Cardiac fibroblast (primary cell): Measurements from ENCODE around the gene ATG2A.

Source experiments
- DNase-seq, 2 donors: peaks; one replicate each; pipeline versions ENCODE4 v3.0.0 to v3.0.0-alpha.2; 2010; ENCODE audit warnings: low read depth in 2 of 2
- H3K4me3 ChIP-seq, 2 donors: replicated peaks in 1 of 2; 1 replicate in 1 of 2; 2 replicates in 1 of 2; pipeline ENCODE4 v1.5.1; 2011; ENCODE audit warnings: low read depth in 2 of 2, low read length in 2 of 2, mild to moderate bottlenecking in 2 of 2, moderate library complexity in 1 of 2
- TF ChIP-seq, protein P1 (sequence below): IDR thresholded peaks from one replicate; pipeline ENCODE4 v1.5.1; 2011; ENCODE audit warnings: low read depth, mild to moderate bottlenecking, low read length, inconsistent platforms

The ATG2A gene

DNA sequence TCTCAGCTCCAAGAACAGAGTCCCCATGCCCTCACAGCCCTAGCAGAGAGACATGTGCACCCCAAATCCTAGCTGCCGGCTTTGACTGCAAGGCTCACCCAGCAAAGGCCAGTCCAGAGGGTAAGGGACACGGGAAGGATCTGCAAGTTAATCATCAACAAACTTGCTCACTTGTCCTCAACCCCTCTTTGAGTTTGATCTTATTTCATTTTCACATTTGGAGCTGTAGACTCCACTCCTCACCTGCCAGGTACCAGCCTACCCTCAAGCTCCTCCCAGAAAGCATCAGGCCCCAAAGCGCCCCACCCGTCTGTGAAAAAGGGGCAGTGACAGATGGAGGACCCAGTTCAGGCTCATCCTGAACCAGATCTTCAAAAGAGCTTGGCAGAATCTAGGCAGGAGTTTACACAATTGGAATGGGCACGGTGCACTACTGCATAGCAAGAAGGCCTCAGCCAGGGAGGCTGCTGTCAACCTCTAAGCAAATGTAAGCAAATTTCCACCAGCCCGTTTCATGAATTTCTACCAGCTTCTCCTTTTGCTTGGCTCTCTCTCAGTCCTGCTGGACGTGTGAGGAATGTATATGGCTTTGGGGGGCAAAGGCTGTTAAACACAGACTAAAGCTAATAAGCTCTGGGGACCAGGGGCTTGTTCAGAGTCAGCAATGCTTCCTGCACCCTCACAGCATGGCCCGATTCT lies 44.1 kb downstream of the ATG2A start:
- no peak for DNase-seq
- no peak overlapping the region for H3K4me3 ChIP-seq
- TF ChIP-seq, protein P1, sequence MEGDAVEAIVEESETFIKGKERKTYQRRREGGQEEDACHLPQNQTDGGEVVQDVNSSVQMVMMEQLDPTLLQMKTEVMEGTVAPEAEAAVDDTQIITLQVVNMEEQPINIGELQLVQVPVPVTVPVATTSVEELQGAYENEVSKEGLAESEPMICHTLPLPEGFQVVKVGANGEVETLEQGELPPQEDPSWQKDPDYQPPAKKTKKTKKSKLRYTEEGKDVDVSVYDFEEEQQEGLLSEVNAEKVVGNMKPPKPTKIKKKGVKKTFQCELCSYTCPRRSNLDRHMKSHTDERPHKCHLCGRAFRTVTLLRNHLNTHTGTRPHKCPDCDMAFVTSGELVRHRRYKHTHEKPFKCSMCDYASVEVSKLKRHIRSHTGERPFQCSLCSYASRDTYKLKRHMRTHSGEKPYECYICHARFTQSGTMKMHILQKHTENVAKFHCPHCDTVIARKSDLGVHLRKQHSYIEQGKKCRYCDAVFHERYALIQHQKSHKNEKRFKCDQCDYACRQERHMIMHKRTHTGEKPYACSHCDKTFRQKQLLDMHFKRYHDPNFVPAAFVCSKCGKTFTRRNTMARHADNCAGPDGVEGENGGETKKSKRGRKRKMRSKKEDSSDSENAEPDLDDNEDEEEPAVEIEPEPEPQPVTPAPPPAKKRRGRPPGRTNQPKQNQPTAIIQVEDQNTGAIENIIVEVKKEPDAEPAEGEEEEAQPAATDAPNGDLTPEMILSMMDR, result no peak

DNA sequence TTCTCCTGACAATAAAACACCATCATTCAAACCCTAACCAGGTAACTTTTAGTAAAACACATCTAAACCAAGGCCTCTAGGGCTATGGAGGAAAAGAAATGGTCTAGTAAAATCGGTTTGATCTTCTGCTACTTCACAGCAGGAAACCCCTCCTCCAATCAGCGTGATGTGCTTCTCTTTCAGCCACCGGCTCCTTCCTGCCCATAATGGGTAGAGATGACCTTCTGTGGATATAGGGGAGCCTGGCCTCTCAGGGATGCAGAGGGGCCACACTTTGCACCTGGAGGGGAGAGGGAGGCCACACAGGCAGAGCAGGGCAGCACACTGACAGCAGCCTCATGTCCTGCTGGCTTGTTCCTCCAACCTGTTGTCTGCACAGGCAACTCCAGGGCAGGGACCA lies 45.5 kb downstream of the ATG2A start:
- no peak for DNase-seq
- H3K4me3 ChIP-seq, result no peak overlapping the region
- TF ChIP-seq, protein P1, result no peak

DNA sequence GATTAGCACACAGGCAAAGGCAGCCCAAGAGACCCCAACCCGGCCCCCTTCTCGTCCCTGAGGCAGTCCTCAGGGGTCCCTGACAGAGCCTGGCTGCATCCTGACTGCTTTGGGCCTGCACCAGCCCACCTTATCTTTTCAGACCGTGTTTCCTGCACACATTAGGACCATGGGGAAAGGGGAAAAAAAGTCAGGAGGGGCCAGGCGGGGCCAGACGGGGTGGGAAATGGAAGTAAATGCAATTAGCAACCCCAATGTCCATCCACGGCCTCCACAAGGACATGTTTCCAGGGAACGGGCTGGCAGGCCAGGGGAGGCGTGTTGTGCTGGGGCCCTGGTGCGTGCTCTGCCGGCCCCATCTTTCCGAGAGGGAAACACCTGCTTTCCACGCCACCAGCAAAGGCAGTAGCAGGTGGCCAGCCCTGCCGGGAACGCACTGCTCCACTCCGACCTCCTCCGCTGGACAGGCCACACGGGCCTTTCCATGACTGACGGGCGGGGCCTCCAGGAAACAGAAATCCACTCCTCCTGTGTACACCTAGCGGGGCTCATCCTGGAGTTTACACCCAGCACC lies 46.0 kb downstream of the ATG2A start:
- no peak for DNase-seq
- TF ChIP-seq, protein P1, result no peak
- H3K4me3 ChIP-seq, result no peak overlapping the region

DNA sequence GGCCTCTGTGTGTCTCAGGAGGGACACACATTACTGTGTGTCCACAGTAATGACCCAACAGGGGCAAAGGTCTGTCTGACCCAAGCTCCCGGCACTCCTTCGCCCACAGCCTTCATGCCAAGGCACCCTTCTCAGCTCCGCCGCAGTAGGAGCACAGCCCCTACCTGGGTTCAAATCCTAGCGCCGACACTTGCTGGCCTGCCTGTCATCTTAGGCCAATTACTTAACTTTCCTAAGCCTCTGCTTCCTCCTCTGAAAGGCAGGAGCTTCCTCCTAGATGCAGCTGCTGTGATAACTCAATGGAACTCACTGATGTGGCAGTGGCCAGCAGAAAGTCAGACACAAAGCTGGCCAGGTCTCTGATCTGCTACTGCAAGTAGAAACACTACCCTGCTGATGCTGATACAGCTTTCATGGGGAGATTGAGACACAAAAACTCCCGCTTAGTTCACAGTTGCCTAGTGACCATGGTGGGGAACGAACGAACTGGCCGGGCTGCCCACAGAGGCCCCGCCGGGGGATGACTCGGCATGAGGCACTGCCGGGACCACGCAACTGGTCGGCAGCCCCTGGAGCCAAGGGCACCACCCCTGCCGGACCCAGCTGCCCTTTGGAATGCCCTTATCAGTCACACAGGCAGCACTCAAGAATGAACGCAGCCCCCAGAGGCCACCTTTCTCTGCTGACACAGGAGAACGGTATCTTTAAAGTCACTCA lies 46.7 kb downstream of the ATG2A start:
- peak; percentile 70 to 88 for DNase-seq
- TF ChIP-seq, protein P1, result no peak
- no peak overlapping the region for H3K4me3 ChIP-seq

DNA sequence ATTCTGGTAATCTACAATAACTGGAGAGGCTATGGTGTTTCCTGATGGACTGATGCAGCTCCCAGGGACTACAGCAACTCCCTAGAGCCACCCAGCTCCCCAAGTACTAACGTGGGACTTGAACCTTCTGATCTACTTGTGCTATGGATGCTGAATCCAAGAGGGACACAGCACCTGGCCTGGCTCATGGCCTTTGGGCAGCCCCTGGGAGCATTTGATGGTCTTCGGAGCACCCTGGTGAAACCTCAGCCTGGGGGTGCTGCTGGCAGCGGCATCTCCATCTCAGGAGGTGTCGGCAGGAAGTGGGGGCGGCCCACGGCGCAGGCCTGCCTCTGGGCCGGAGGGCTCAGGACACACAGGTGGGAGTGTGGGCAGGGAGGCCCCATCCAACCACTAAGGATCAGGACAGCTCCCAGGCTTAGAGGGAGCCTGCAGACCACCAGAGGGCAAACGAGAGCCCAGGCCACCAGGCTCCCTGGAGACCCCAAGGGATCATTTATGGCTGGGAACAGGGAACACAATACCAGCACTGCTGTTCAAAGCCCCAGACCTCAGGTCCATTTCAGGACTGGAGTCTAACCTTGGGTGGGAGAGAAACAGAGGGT lies 47.3 kb downstream of the ATG2A start:
- DNase-seq, result no peak
- TF ChIP-seq, protein P1, result peak; percentile 44
- H3K4me3 ChIP-seq, result no peak overlapping the region

DNA sequence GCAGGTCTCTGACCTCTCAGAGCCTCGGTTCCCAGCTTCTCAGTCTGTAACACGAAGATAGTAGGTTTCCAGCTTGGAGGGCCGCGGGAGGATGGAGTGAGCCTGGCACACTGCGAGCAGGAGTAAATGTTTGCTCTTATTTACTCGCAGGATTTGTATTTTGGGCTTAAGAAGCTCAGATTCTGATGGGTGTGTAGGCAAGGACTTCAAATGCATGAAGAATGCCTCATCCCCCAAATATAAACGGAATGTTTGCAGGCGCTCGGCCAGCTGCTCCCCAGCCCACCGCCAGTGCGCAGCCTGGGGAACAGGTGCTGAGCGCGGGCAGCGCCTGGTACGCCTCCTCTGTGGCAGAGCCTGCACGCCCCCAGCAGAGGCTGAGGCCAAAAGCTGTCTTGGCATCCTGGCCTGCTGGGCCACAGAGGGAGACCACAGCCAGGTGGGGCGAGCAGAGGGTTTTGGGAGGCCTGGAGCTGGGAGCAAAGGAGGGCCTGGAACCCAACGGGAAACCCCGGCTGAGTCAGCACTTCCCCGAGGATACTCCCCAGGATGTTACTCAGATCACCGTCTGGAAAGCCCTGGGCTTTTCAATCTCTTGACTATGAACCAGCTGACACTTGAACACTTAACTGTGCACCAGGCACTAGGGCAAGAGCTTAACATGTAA lies 48.0 kb downstream of the ATG2A start:
- DNase-seq, result peak; percentile 75 to 96
- H3K4me3 ChIP-seq, result no peak overlapping the region
- TF ChIP-seq, protein P1, result no peak
